ENCODE data around the gene LIPE.

The LIPE gene

DNA sequence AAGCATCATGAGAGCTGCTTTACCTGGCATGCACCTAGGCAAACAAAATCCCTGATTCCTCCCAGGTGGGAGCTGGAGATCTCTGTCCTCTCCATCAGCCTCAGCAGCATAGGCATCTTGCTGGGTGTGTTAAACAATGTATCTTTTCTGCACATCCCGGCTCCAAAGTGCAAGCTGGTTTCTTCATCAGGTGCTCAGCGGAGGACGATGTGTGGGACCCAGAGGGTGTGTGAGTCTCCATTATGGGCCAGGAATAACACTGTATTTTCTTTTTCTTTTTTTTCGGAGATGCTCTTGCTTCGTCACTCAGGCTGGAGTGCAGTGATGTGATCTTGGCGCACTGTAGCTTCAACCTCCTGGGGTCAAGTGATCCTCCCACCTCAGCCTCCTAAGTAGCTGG, 47.0 kb downstream of the LIPE start:
- DNase-seq (ENCODE audit: low read depth), result no peak

DNA sequence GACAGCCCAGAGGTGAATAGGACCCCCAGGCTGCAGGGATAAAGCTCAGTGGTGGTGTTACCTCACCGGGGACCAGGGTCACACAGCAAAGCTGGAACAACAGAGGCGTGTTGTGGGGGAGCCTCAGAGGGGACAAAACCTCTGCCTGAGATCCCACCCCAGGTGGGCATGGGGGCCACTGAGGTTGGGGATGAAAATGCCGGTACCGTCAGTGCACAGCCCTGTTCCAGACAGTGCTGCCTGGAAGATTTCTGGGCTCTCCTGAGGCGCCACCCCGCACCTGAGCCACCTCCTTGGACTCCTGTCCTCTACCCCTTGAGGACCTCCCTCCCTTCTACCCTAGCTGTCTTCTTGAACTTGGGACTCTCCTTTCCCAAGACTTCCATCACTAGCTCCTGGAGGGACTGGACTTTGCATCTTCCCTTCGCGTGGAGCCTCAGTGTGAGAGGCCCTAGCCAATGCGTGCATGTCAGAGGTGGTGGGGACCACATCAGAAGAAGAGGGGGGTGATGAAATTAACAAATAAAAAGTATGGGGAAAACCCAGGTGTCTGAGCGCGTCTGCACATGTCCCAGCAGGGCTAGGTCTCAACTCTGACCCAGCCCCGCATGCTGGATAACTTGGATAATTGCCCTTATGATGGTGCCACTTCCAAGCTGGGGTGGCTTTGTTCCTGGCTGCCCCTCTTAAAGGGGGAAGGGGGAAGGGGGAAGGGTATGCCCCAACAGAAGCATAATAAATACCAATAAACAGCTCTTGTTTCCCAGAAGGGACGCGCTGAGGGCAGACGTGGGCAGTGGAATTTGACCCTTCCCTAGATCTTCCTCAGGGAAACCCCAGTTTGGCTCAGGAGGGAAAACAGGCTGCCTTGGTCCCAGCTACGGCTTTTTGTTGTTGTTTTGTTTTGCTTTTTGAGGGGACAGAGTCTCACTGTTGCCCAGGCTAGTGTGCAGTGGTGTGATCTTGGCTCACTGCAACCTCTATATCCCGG, 48.7 kb downstream of the LIPE start:
- no peak for DNase-seq (ENCODE audit: low read depth)

DNA sequence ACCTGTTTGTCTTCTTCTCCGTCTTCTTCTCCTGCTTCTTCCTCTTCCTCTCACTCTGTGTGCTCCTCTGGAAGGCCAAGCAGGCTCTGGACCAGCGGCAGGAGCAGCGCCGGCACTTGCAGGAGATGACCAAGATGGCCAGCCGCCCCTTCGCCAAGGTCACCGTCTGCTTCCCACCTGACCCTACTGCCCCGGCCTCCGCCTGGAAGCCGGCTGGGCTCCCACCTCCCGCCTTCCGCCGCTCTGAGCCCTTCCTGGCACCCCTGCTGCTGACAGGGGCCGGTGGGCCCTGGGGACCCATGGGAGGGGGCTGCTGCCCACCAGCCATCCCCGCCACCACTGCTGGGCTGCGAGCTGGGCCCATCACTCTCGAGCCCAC, 51.0 kb downstream of the LIPE start:
- DNase-seq (ENCODE audit: low read depth), result no peak

DNA sequence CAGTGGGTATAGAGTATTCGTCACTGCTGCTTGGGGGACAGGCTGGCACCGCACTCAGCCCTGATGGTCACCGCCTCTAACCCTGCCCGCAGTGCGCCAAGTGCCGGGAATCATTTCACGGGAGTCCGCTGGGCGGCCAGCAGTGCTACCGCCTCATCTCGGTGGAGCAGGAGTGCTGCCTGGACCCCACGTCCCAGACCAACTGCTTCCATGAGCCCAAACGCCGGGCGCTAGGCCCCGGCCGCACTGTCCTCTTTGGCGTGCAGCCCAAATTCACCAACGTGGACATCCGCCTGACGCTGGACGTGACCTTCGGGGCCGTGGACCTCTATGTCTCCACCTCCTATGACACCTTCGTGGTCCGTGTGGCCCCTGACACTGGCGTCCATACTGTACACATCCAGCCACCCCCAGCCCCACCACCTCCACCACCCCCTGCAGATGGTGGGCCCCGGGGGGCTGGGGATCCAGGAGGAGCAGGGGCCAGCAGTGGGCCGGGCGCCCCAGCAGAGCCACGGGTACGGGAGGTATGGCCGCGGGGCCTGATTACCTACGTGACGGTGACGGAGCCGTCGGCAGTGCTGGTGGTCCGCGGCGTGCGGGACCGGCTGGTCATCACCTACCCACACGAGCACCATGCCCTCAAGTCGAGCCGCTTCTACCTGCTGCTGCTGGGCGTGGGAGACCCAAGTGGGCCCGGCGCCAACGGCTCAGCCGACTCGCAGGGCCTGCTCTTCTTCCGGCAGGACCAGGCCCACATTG, 51.6 kb downstream of the LIPE start:
- no peak for DNase-seq (ENCODE audit: low read depth)

DNA sequence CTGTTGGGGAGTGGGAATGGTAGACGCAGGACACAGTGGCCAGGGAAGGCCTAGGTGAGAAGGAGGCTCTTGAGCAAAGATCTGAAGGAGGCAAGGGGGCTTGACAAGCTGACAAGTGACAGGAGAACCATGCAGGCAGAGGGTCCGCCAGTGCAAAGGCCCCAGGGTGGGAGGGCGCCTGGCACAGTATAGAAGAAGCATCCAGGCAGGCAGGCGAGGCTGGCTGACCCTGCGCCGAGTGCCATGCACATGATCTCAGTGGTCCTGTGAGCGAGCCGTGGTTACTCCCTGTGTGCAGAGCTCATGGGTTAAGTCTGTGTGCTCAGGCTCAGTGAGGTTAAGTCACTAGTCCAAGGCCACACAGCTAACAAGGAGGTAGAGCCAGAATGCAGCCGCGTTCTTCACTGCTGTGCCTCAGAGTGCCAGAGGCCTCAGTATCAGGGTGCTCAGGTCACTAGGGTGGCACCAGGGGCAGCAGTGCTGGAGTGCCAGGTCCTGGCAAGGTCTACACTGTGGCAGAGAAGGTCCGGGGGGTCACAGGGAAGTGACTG, 52.3 kb downstream of the LIPE start:
- DNase-seq (ENCODE audit: low read depth), result no peak

DNA sequence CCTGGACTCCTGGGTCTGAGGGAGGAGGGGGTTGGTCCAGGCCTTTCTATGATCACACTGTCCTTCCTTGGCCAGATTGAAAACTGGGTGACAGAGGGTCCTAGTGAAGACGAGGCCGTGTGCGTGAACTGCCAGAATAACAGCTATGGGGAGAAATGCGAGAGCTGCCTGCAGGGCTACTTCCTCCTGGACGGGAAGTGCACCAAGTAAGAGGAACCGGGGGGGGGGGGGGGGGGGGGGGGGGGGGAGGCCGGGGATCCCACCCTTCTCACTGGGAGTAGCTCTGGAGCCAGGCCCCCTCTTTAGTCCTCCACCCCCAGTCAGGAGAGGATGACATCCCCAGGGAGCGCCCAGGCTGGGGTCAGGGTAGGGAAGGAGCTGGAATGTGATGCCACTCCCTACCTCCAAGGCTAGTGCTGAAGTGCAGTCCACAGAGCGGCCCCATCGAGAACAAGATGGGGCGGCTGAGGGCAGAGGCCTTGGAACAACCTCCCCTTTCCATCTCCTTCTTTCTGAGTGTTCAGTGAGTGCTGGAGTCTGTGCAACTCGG, 56.5 kb downstream of the LIPE start:
- no peak for DNase-seq (ENCODE audit: low read depth)

DNA sequence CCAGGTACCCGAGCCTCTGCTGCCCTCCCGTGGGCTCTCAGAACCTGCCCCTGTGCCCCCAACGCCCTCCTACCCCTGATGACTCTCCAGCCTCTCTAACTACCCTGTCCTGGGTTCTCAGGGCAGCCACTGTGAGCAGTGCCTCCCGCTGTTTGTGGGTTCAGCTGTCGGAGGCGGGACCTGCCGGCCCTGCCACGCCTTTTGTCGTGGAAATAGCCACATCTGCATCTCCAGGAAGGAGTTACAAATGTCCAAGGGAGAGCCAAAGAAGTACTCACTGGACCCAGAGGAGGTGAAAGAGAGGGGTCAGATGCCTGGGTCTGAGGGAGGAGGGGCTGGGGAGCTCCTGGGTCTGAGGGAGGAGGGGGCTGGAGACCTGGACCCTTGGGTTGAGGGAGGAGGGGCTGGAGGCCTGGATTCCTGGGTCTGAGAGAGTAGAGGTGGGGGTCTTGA, 57.1 kb downstream of the LIPE start:
- DNase-seq (ENCODE audit: low read depth), result no peak

DNA sequence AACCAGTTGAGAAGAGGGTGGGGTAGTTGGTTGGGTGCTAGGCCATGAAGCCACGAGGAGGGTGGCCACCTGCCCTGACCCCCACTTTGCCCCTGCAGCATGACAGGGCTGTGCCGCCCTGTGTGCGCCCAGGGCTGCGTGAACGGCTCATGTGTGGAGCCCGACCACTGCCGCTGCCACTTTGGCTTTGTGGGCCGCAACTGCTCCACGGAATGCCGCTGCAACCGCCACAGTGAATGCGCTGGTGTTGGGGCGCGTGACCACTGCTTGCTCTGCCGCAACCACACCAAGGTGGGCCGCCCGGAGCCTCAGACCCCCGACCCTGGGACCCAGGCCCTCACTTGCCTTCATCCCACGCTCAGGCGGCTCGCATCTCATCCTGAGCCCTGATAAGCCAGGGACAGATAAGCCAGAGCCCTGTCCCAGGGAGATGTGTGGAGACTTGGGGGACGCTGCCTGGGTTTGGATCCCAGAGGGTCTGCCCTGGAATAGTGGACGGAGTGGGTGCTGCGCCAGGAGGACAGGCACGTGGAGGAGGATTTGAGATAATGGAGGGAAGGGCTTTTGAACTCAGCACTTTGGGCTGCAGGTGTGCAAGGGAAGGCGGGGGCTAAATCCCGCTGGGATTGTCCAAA, 57.6 kb downstream of the LIPE start:
- no peak for DNase-seq (ENCODE audit: low read depth)

DNA sequence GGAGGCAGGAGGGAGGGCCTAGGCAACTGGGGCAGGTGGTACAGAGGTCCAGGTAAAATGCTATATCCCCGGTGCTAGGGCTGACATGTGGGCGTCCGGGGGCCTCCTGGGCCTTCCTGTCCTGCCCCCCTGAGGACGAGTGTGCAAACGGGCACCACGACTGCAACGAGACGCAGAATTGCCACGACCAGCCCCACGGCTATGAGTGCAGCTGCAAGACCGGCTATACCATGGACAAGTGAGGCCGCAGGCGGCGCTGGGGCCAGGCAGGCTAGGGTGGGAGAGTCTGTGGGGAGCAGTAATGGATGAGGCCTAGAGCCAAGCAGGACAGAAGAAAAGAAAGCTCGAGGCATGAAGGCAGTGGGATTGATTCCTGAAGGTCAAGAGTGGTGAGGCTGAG, 58.4 kb downstream of the LIPE start:
- no peak for DNase-seq (ENCODE audit: low read depth)

DNA sequence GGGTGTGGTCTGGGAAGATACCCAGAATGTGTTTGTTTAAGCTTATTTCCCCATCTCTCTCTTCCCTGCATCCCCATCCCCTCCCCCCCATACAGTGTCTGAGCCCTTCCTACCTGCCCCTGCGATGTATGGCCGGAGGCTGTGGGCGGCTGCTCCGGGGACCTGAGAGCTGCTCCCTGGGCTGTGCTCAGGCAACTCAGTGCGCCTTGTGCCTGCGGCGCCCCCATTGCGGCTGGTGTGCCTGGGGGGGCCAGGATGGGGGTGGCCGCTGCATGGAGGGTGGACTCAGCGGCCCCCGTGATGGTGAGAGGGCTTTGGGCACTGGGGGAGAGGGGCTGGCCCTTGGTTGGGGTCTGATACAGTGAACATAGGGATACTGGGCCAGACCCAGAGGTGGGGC, 58.8 kb downstream of the LIPE start:
- DNase-seq (ENCODE audit: low read depth), result no peak

DNA sequence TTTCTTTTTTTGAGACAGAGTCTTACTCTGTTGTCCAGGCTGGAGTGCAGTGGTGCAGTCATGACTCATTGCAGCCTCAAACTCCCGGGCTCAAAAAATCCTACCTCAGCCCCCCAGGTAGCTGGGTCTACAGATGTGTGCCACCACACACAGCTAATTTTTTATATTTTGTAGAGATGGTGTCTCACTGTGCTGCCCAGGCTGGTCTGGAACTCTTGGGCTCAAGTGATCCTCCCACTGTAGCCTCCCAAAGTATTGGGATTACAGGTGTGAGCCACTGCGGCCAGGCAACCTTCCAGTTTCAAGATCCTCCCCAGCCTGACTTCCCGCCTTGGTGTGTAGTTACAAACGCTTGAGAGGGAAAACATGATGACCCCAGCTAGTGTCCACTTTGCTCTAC, 59.3 kb downstream of the LIPE start:
- DNase-seq (ENCODE audit: low read depth), result no peak

DNA sequence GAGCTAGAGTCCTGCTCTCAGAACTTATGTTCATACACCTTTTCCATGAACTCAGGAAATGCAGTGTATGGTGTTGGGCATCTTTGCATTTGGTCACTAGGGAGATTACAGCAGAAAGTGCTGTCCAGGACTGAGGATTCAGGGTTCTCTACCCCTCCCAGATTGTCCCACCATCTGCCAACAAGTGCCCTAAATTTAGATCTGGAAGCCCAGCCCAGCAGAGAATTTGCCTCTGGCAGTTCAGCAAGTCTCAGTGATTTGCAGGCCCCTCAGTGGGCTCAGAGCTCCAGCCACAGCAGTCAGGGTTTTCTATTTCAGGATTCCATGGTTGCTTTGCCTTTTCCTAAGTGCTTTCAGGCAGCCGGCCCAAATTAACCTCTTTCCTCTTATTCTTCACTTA, 60.5 kb downstream of the LIPE start:
- no peak for DNase-seq (ENCODE audit: low read depth)

DNA sequence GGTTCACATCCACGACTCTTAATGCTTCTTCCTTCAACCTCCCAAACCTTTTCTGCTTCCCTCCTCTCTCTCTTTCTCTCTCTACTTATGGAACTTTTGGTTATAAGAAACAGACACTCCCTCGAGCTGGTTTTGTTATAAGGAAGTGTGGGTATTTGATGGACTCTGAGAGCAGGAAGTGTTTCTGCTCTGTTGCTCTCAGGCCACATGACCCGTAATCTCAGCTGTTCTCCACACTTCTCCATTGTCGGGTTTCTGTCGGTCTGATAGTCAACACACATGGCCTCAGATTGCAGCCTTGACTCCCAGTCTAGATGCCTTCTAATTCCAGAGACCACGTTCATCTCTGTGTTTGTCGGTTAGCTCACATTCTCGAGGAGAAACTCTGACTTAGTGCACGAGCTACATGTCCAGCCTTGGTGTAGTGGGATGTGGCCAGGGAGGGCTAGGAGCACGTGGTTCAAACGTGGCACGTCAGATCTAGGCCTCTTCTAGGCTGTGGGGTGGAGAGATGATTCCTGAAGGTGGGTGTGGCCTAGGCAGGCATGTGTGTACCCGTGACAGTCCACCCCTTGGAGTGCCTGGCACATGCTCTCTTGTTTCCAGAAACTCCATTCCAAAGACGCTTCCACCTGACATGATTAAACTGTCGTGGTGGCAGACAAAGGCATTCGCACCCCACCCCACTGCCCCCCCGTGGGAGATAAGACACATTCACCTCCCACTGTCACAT, 63.4 kb downstream of the LIPE start:
- DNase-seq (ENCODE audit: low read depth), result no peak

DNA sequence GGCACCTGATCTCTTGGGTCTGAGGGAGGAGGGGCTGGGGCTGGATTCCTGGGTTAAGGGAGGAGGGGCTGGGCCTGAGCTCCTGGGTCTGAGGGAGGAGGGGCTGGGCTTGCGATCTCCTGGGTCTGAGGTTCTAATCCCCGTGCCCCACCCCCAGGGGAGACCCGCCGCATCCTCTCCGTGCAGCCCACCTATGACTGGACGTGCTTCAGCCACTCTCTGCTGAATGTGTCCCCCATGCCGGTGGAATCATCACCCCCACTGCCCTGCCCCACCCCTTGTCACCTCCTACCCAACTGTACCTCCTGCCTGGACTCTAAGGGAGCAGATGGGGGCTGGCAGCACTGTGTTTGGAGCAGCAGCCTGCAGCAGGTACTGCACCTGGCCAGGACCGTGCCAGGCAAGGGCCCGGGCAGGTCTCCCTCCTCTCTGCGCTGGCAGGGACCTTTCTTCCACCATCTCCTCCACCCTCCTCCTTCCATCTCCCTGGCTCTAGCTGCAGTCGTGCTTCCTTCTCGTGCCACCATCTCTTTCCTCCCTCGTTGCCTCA, 64.2 kb downstream of the LIPE start:
- no peak for DNase-seq (ENCODE audit: low read depth)

DNA sequence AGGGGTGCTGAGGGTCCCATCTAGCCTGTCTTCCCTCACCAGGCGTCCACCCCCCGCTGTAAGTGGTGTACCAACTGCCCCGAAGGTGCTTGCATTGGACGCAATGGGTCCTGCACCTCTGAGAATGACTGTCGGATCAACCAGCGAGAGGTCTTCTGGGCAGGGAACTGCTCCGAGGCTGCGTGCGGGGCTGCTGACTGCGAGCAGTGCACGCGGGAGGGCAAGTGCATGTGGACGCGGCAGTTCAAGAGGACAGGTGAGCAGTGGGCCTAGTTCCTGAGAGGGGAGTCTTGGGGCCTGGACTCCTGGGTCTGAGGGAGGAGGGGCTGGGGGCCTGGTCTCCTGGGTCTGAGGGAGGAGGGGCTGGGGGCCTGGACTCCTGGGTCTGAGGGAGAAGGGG, 64.8 kb downstream of the LIPE start:
- no peak for DNase-seq (ENCODE audit: low read depth)

DNA sequence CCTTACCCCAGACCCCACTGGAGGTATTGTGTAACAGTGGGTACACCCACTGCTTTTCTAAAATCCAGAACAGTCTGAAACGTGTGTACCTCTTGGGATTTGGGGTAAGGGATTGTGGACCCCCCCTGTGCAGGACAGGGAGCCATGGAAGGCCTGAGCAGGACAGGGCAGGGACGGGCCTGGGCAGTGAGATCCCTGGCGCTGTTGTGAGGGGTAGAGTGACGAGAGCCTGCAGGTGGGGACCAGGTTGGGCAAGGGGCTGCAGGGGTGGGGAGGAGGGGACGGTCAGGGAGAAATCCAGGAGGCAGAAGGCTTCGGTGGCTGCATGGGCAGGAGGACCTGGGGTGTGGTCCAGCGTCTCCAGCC, 65.7 kb downstream of the LIPE start:
- no peak for DNase-seq (ENCODE audit: low read depth)

DNA sequence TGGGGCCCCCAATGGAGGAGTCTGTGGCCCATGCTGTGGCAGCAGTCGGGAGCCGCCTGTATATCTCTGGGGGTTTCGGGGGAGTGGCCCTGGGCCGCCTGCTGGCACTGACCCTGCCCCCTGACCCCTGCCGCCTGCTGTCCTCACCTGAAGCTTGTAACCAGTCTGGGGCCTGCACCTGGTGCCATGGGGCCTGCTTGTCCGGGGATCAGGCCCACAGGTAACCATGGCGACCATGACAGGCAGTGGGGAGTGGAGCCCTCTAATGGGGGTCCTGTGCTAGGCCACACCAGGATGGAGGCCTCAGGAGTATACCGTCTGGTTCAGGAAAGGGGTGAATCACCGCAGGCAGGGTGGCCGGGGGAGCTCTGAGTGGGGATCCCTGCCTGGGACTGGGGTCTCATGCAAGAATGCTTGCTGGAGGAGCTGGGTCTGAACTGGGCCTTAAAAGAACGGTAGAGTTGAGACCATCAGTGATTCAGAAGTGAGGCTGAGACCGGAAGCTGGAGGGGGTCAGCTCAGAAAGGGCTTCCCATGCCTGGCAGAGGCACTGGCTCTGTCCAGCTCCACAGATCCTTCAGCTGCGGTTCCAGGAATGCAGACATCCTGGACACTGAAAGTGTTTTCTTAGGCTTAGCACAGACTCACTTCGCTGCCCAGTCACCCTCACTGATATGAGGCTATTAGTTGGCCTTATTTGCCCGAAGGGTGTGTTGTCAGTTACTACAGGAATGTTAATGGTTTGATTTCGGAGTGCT, 66.2 kb downstream of the LIPE start:
- DNase-seq (ENCODE audit: low read depth), result no peak

DNA sequence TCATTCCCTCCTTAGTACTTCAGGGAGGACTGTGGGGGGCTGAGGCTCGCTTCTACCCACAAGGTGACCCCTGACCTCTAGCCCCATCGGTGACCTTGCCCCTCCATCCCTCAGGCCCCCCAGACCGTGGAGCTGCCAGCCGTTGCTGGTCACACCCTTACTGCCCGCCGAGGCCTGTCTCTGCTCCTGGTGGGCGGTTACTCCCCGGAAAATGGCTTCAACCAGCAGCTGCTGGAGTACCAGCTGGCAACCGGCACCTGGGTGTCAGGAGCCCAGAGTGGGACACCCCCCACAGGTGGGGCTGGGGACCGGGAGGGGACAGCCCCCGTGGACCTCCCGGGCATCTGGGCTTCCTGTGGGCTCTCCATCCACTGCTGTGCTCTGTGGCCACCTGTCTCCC, 69.9 kb downstream of the LIPE start:
- no peak for DNase-seq (ENCODE audit: low read depth)

DNA sequence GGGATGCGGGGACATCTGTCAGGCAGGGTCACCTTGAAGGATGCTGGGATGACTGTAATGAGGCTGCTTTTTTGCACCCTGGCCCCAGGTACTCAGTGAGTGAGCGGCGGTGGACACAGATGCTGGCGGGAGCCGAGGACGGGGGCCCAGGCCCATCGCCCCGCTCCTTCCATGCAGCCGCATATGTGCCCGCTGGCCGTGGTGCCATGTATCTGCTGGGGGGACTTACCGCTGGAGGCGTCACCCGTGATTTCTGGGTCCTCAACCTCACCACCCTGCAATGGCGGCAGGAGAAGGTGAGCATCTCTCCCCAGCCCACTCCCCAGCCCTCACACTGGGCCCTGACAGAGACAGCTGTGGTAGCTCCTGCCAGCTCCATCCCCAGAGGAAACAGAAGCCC, 70.5 kb downstream of the LIPE start:
- DNase-seq (ENCODE audit: low read depth), result no peak

DNA sequence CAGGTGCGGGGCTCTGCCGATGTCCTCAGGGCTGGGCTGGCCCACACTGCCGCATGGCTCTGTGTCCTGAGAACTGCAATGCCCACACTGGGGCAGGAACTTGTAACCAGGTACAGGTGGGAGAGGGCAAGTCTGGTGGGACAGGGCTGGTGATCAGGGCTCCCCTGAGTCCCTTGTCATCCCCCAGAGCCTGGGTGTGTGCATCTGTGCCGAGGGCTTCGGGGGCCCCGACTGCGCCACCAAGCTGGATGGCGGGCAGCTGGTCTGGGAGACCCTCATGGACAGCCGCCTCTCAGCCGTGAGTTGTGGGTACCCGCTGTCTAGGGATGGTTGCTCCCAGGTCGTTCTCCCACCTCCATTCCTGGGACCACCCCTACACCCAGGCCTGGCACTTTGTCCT, 71.3 kb downstream of the LIPE start:
- no peak for DNase-seq (ENCODE audit: low read depth)

All from GM04504 (cell line).